HepG2 (cell line): ENCODE data around the gene GFOD1. TPM values are rescaled to one million over a fixed set of nuclear protein-coding genes. Genes with fewer than 3 reads are reported as not detected.

Source experiments
- ATAC-seq: fragments of 200-7000 bp; cut with Tn5 transposase; 3 replicates; pipeline ENCODE4 v1.9.1; 2020; ENCODE audit warnings: mild to moderate bottlenecking, moderate library complexity
- BruUV-seq: library from RNA; stranded (reverse); fragments of 400-500 nt; replicated peaks from 2 replicates; lab custom pipeline; 2021; lab: Mats Ljungman, UMichigan
- CTCF ChIA-PET: fragments of 300-600 bp; formaldehyde crosslinking; extraction: SDS; loops from one replicate; lab custom pipeline; 2021; ENCODE audit warnings: low total read pairs, inconsistent platforms, low intra/inter-chr PET ratio; lab: Yijun Ruan, JAX
- POLR2A ChIA-PET: fragments of 350-600 bp; sonication (Branson Sonifier 250); formaldehyde crosslinking; loops from one replicate; lab custom pipeline; 2020; ENCODE audit warnings: antibody characterized with exemption, inconsistent platforms; lab: Yijun Ruan, JAX
- DNase-seq: peaks from one replicate; pipeline ENCODE4 v3.0.0-alpha.2; 2015; ENCODE audit warnings: low spot score
- FAIRE-seq: peaks from 3 replicates; lab custom pipeline; 2011; peaks lifted over from hg19 to GRCh38; lab: Jason Lieb, UNC
- H2AFZ ChIP-seq: one replicate; pipeline ENCODE4 v1.6.1; 2011; ENCODE audit warnings: low read length, inconsistent platforms
- H3K27ac ChIP-seq: fragments of 300-600 bp; 3 replicates; pipeline ENCODE4 v1.8.0; 2011; ENCODE audit warnings: mixed run types, mild to moderate bottlenecking, mixed read lengths, low read length, inconsistent platforms; ENCODE audit not compliant: insufficient read depth; ENCODE audit errors: extremely low read length
- H3K27me3 ChIP-seq, 2 experiments: fragments of 200-600 bp in 1 of 2; 2 replicates in 1 of 2; 3 replicates in 1 of 2; pipeline versions ENCODE4 v1.6.0 to v1.8.0; 2011; ENCODE audit warnings: low read length in 2 of 2, mild to moderate bottlenecking in 2 of 2, moderate library complexity in 2 of 2, inconsistent platforms in 1 of 2; ENCODE audit not compliant: insufficient read depth in 2 of 2, control insufficient read depth in 1 of 2
- H3K36me3 ChIP-seq, 2 experiments: fragments of 200-600 bp in 1 of 2; replicated peaks in 1 of 2; 2 replicates in 1 of 2; 3 replicates in 1 of 2; pipeline versions ENCODE4 v1.5.1 to v1.8.0; 2011; ENCODE audit warnings: low read length in 2 of 2, inconsistent platforms in 1 of 2; ENCODE audit not compliant: insufficient read depth in 2 of 2, control insufficient read depth in 1 of 2
- H3K4me1 ChIP-seq: 2 replicates; pipeline ENCODE4 v1.5.1; 2012; ENCODE audit warnings: low read length, inconsistent platforms; ENCODE audit not compliant: insufficient read depth
- H3K4me2 ChIP-seq: 2 replicates; pipeline ENCODE4 v1.6.0; 2011; ENCODE audit warnings: low read depth, low read length, inconsistent platforms
- H3K4me3 ChIP-seq, 3 experiments: fragments of 200-600 bp in 1 of 3; sonication (generic), shearing (Covaris generic) in 1 of 3; replicated peaks in 1 of 3; 2 replicates each; pipeline ENCODE4 v1.5.1; 2011 to 2016; ENCODE audit warnings: low read length in 3 of 3, inconsistent platforms in 2 of 3, low read depth in 2 of 3, mild to moderate bottlenecking in 2 of 3, control low read depth in 1 of 3, mixed read lengths in 1 of 3; ENCODE audit not compliant: insufficient read depth in 1 of 3
- H3K79me2 ChIP-seq: one replicate; pipeline ENCODE4 v1.6.1; 2011; ENCODE audit warnings: low read length, inconsistent platforms; ENCODE audit not compliant: insufficient read depth
- H3K9ac ChIP-seq: 2 replicates; pipeline ENCODE4 v1.6.0; 2011; ENCODE audit warnings: mild to moderate bottlenecking, low read depth, low read length, inconsistent platforms; ENCODE audit not compliant: insufficient read depth
- H3K9me3 ChIP-seq: 2 replicates; pipeline ENCODE4 v1.5.1; 2012; ENCODE audit warnings: mild to moderate bottlenecking, low read length
- H4K20me1 ChIP-seq: 2 replicates; pipeline ENCODE4 v1.6.0; 2011; ENCODE audit warnings: inconsistent platforms, mild to moderate bottlenecking, low read length, moderate library complexity; ENCODE audit not compliant: insufficient read depth
- CTCF ChIP-seq: sonication (generic); formaldehyde crosslinking; IDR thresholded peaks from 2 replicates; pipeline ENCODE4 v1.5.0; 2020; ENCODE audit warnings: mild to moderate bottlenecking, missing genetic modification reagents, moderate library complexity
- JUNB ChIP-seq: sonication (generic); formaldehyde crosslinking; IDR thresholded peaks from 2 replicates; pipeline ENCODE4 v1.8.0; 2022; ENCODE audit warnings: missing genetic modification reagents, mild to moderate bottlenecking, borderline replicate concordance
- STAT5B ChIP-seq: sonication (generic); formaldehyde crosslinking; IDR thresholded peaks from 2 replicates; pipeline ENCODE4 v1.4.0; 2020; ENCODE audit warnings: missing genetic modification reagents
- ZNF274 ChIP-seq: sonication (generic); formaldehyde crosslinking; IDR thresholded peaks from 2 replicates; pipeline ENCODE4 v1.5.1; 2020; ENCODE audit warnings: mild to moderate bottlenecking, missing genetic modification reagents
- ZNF496 ChIP-seq: sonication (generic); formaldehyde crosslinking; IDR thresholded peaks from 2 replicates; pipeline ENCODE4 v1.8.1; 2023; ENCODE audit warnings: mild to moderate bottlenecking, moderate library complexity, missing genetic modification reagents; ENCODE audit not compliant: insufficient replicate concordance
- WGBS: methylation state at CpG from one replicate; pipeline ENCODE4 v1.1.6; 2017; ENCODE audit warnings: low lambda C conversion rate; 5-methylcytosine and 5-hydroxymethylcytosine counted together
- in situ Hi-C: cut with HindIII; loops from 2 replicates; pipeline ENCODE4 v1.10.0; 2017; ENCODE audit warnings: low pct_unique_long_range_greater_than_20kb; ENCODE audit not compliant: extremely low pct_ligation_motif_present
- intact Hi-C: fragments of 100-400 bp; cut with micrococcal nuclease; formaldehyde crosslinking; loops from one replicate; pipeline ENCODE4 v1.10.0; 2022; ENCODE audit not compliant: unreplicated experiment
- polyA plus RNA-seq, 8 experiments: library from polyadenylated mRNA; depleted of rRNA in 3 of 8; stranded (reverse) in 7 of 8; unstranded in 1 of 8; fragments of >200 nt; fragmentation: Illumina TruSeq in 4 of 8; extraction: Trizol in 4 of 8; gene quantifications; 2 replicates each; pipeline versions ENCODE4 v1.2.1 to v1.2.3, GENCODE V29; 2011 to 2016; ENCODE audit warnings: low read depth in 4 of 8, missing spikeins in 1 of 8, mixed read lengths in 1 of 8; ENCODE audit not compliant: insufficient read depth in 1 of 8
- total RNA-seq, 5 experiments: library from RNA; depleted of rRNA; stranded (reverse); fragments of >200 nt; fragmentation: Illumina TruSeq; extraction: Trizol; gene quantifications; 2 replicates each; pipeline ENCODE4 v1.2.3, GENCODE V29; 2016; ENCODE audit warnings: low read depth in 1 of 5

The GFOD1 gene
- total and polyA plus RNA-seq, 2 of the 13 experiments (the other 11 are each of a cell fraction or from before 2014, with no cell fraction given), result 1.9 to 6.4 TPM

DNA sequence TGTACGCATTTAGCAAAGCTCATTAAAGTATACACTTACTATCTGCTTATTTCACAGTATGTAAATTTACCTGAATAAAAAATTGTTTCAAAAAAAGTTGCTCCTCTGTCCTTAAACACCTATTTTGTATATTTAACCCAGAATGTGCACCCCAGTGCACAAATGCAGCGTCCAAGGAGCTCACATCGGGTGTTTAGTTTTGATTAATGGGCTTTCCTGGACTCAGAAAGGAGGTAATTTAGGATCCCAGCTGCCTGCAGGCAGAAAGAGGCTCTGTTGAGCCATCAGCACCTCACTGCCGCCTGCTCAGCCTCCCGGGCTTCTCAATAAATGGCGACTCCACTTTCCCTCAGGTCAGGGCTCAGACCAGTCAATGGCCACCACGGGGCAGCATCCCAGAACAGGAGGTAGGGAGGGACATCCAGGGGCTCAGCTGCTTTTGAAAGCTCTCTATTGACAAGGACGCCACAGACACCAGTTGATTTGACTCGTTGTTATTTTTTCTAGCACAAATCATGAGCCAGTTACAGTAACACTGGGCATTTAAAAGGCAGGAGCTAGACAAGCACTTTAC lies 88.9 kb downstream of the GFOD1 start:
- Histone ChIP-seq H3K27ac (no peak overlapping the region), H3K27me3 (no peaks in the 10 kb centered on the region), H2AFZ (no peak overlapping the region), H3K4me1 (peaks cover 20% of the 10 kb centered on the region), H3K36me3 (no peaks in the 10 kb centered on the region), H3K4me2 (no peak overlapping the region), H4K20me1 (no peaks in the 10 kb centered on the region), H3K9ac (no peak overlapping the region), H3K4me3 (no peak overlapping the region), H3K9me3 (no peaks in the 10 kb centered on the region), H3K79me2 (no peaks in the 10 kb centered on the region)
- CTCF ChIA-PET, result no interaction called here
- TF ChIP-seq CTCF (CRISPR knock-in tag), result 0 out of 2 replicates have a peak, but pooled peaks have one; percentile 11
- TF ChIP-seq ZNF496 (CRISPR knock-in tag), result no peak
- no peak for TF ChIP-seq STAT5B (CRISPR knock-in tag)
- no peak for TF ChIP-seq ZNF274
- BruUV-seq, result no TSS peak
- DNase-seq (no peak), FAIRE-seq (no peak), ATAC-seq (peak; percentile 49; the same call in 1 of the 3 replicates)
- POLR2A ChIA-PET, result interaction anchor here (1.5 kb wide), 1 partner anchor 70 kb away, joined by 3 read pairs; the partner anchor contains the start of gene TBC1D7
- intact Hi-C loops, result no loop called here
- WGBS, result 87% methylated on average over 9 of the region's 9 CpGs
- in situ Hi-C loops, result no loop called here

GRCh38 chr6:13398069-13398381 lies 89.4 kb downstream of the GFOD1 start:
- Histone ChIP-seq H3K27ac (no peak overlapping the region), H3K79me2 (no peaks in the 10 kb centered on the region), H3K4me2 (no peak overlapping the region), H3K9me3 (no peaks in the 10 kb centered on the region), H3K9ac (no peak overlapping the region), H3K4me1 (peaks cover 20% of the 10 kb centered on the region), H2AFZ (no peak overlapping the region), H3K27me3 (no peaks in the 10 kb centered on the region), H3K36me3 (no peaks in the 10 kb centered on the region), H4K20me1 (no peaks in the 10 kb centered on the region), H3K4me3 (no peak overlapping the region)
- in situ Hi-C loops, result no loop called here
- intact Hi-C loops, result no loop called here
- TF ChIP-seq JUNB (CRISPR knock-in tag), result no peak
- POLR2A ChIA-PET, result interaction anchor here (1.5 kb wide), 1 partner anchor 69 kb away, joined by 3 read pairs; the partner anchor contains the start of gene TBC1D7
- FAIRE-seq (no peak), ATAC-seq (no peak), DNase-seq (no peak)
- WGBS, result 88% methylated on average over 6 of the region's 6 CpGs
- BruUV-seq, result no TSS peak
- CTCF ChIA-PET, result no interaction called here
